ENCODE data around the gene TYW1B.
A peak's percentile ranks its signal among the peaks of the same experiment; 100 is the strongest.
"Not testable (repeated sequence)": the region's sequence is repeated elsewhere in the genome, so short reads cannot be mapped to it uniquely, and the experiment has no call there.

TYW1B gene

GRCh38 chr7:72829687-72830354 lies 1.8 kb upstream of the TYW1B start:
- DNase-seq (ENCODE audit: extremely low spot score), result peak; percentile 3
- POLR2A ChIA-PET, CTCF ChIA-PET: not testable (repeated sequence)
- TF ChIP-seq L3MBTL2 (conservative IDR thresholded peaks at IDR 0.05), result peak; percentile 16; the same call in 1 of the 2 replicates

DNA sequence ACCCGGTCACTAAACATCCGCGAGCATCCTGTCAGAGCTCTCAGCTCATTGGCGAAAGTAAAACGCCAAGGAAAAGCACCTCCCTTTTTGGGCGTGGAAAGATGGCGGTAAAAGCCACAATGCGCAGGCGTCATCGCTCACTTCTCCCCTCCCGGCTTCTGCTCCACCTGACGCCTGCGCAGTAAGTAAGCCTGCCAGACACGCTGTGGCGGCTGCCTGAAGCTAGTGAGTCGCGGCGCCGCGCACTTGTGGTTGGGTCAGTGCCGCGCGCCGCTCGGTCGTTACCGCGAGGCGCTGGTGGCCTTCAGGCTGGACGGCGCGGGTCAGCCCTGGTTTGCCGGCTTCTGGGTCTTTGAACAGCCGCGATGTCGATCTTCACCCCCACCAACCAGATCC lies 1.3 kb upstream of the TYW1B start:
- POLR2A ChIA-PET, CTCF ChIA-PET: not testable (repeated sequence)
- peak; percentile 69 for DNase-seq (ENCODE audit: extremely low spot score)
- TF ChIP-seq L3MBTL2 (conservative IDR thresholded peaks at IDR 0.05), result 0 out of 2 replicates have a peak, but pooled peaks have one; percentile 40

- POLR2A ChIA-PET; DNase-seq (ENCODE audit: extremely low spot score); CTCF ChIA-PET: not testable (repeated sequence)
Observed at GRCh38 chr7:72823765-72824732, 4.0 kb downstream of the TYW1B start.

- DNase-seq (ENCODE audit: extremely low spot score); POLR2A ChIA-PET; CTCF ChIA-PET: not testable (repeated sequence)
Observed at GRCh38 chr7:72822497-72822896, 5.5 kb downstream of the TYW1B start.

DNA sequence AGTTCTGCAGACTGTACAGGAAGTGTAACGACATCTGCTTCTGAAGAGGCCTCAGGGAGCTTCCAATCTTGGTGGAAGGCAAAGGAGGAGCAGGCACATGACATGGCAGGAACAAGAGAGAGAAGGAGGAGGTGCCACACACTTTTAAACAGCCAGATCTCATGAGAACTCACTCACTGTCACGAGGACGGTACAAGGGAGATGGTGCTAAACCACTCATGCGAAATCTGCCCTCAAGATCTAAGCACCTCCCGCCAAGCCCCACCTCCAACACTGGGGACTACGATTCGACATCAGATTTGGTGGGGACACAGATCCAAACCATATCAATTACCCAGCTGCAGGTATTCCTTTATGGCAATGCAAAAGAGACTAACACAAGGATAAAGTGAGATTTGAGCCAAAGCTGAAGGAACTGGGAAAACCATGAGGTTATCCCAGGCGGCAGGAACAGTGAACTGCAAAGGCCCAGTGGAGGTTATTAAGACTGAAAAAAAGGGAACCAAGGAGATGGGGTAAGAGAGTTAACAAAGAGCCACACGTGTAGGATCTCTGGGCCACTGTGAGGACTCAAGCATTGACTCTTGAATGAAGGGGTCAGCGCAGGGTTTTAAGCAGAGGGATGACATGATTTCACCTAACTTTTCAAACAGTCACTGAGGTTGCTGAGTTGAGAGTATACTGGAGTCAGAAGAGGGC lies 9.2 kb downstream of the TYW1B start:
- CTCF ChIA-PET; DNase-seq (ENCODE audit: extremely low spot score); POLR2A ChIA-PET: not testable (repeated sequence)

DNA sequence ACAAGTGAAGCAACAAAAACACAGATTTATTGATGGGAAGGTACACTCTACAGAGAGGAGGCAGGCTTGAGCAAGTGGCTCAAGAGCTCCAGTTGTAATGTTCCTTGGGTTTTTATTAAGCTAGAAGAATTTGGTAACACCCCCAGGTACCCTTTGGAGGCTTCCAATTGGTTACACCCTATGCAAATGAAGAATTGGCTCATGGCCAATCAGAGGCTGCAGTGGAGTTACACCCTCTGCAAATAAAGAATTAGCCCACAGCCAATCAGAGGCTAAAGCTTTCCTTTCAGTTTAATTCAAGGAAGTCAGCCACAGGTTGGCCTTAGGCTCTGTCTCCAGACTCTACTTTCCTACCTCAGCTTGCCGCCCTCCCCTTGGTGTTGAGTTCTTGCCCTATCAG lies 10.3 kb downstream of the TYW1B start:
- CTCF ChIA-PET; DNase-seq (ENCODE audit: extremely low spot score); POLR2A ChIA-PET: not testable (repeated sequence)

DNA sequence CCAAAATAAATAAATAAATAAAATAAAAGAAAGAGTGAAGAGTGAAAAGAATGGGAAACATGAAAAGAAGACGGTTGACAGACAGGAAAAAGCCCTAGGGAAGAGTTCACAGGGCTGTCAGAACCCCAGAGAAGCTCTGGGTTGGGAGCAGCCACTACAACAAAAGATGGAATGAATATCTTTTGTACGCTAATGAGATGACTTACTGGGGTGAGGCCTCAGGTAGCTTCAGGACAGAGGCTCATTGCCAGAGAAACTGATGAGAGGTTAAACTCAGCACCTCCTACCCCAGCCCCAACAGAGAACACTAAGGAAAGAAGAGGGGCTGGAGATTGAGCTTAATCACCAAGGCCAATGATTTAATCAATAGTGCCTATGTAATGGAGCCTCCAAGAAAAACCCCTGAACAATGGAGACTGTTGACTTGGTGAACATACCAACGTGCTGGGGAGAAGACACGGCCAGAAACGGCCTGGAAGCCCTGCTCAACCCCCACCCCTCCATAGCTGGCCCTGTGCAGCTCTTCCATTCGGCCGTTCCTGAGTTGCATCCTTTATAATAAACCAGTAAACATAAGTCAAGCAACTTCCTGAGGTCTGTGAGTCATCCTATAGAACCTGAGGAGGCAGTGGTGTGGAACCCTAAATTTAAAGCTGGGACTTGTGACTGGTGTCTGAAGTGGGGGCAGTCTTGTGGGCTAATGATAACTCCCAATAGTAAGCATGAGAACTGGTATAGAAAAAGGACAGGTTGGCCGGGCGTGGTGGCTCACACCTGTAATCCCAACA lies 11.4 kb downstream of the TYW1B start:
- CTCF ChIA-PET; DNase-seq (ENCODE audit: extremely low spot score); POLR2A ChIA-PET: not testable (repeated sequence)

DNA sequence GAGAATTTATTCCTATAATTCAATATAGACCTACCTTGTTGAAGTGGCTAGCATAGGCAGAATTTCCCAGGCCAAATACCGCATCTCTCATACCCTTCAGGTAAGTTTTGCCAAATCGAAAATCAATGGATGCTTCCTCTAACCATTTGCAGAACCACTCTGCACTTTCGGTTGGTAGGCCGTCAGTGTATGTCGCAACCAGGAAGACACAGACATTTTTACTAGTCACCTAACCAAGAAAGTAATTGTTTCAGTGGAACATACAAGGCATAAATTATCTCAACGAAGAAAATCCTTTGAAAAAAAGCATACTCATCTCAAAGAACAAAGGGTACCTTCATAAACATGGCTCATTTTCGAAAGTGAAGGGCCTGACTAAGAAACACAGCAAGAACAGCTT lies 17.6 kb downstream of the TYW1B start:
- DNase-seq (ENCODE audit: extremely low spot score); POLR2A ChIA-PET: not testable (repeated sequence)

DNA sequence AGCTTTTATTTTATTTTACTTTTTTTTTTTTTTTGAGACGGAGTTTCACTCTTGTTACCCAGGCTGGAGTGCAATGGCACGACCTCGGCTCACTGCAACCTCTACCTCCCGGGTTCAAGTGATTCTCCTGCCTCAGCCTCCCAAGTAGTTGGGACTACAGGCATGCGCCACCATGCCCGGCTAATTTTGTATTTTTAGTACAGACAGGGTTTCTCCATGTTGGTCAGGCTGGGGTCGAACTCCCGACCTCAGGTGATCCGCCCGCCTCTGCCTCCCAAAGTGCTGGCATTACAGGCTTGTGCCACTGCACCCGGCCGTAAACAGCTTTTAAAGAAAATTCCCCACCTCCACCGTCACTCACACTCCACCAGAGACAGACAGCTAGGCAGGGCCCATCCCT lies 19.5 kb downstream of the TYW1B start:
- CTCF ChIA-PET; DNase-seq (ENCODE audit: extremely low spot score); POLR2A ChIA-PET: not testable (repeated sequence)

More for the DNA sequence above, 17.6 kb downstream of the TYW1B start:
- CTCF ChIA-PET, result not testable (repeated sequence)

DNA sequence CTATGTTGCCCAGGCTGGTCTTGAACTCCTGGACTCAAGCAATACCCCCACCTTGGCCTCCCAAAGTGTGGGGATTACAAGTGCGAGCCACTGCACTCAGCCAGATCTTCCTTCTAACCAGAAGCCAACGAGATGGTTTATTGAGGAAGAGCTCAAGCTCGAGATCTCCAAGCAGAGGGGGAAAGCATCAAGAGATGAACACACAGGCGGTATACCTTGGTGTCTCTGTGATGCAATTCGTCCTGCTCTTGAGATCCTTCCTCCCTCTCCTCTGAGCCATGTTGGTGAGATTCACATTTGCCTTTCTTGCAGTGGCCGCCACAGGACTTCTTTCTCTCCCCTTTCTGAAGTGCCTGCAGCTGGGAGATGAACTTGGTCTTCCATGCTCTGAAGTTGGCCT lies 21.1 kb downstream of the TYW1B start:
- CTCF ChIA-PET; DNase-seq (ENCODE audit: extremely low spot score): not testable (repeated sequence)

DNA sequence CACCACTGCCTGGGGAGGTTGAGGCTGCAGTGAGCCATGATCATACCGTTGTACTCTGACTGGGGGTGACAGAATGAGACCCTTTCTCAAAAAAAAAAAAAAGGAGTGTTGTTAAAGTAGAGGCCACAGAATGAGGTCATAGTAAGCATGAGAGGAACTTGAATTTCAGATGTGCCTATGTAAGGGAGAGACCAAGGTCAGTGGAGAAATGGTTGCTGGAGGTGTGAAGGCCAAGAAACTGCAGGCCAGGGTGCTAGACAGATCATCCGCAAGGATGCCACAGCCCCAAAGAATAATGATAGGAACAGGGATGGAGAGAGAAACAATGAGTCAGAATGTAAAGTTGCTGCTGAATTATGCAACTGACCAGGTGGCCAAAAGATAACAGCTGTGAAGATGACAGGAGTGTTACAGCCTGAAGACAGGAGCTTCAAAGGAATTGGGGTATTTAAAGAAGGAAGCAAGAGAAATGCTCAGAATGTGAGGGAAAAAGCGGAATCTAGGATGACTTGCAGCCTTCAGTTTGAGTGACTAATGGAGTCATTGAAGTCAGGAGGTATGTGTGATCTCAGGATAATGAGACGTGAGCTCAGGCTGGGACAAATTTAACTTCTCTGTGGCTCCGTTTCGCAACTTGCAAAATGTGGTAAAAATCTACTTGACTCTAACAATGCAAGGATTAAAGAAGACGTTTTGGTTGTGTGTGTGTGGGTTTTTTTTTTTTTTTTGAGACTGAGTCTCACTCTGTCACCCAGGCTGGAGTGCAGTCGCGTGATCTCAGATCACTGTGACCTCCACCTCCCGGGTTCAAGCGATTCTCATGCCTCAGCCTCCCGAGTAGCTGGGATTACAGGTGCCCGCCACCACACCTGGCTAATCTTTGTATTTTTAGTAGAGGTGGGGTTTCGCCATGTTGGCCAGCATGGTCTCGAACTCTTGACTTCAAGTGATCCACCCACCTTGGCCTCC lies 22.2 kb downstream of the TYW1B start:
- no peak for DNase-seq (ENCODE audit: extremely low spot score)
- CTCF ChIA-PET, result no interaction called here
- POLR2A ChIA-PET, result no interaction called here
- TF ChIP-seq FOXM1 (IDR thresholded peaks at IDR 0.05; ENCODE audit: borderline replicate concordance), result no peak
- no peak for TF ChIP-seq TARDBP (IDR thresholded peaks at IDR 0.05)
- no peak for TF ChIP-seq FOXA1 (IDR thresholded peaks at IDR 0.05)
- TF ChIP-seq ARNT (IDR thresholded peaks at IDR 0.05), result no peak
- no peak for TF ChIP-seq NFRKB (IDR thresholded peaks at IDR 0.05)
- TF ChIP-seq HDGF (IDR thresholded peaks at IDR 0.05; ENCODE audit: borderline replicate concordance), result no peak
- TF ChIP-seq PKNOX1 (IDR thresholded peaks at IDR 0.05), result no peak
- TF ChIP-seq LEF1 (IDR thresholded peaks at IDR 0.05; ENCODE audit: borderline replicate concordance), result no peak
- TF ChIP-seq ELF4 (IDR thresholded peaks at IDR 0.05), result no peak
- no peak for TF ChIP-seq FOXK2 (IDR thresholded peaks at IDR 0.05)
- no peak for TF ChIP-seq CTBP1 (IDR thresholded peaks at IDR 0.05; ENCODE audit: borderline replicate concordance)
- no peak for TF ChIP-seq SP1 (IDR thresholded peaks at IDR 0.05)
- TF ChIP-seq L3MBTL2 (conservative IDR thresholded peaks at IDR 0.05), result no peak
- TF ChIP-seq BHLHE40 (IDR thresholded peaks at IDR 0.05; ENCODE audit: borderline replicate concordance), result no peak
- TF ChIP-seq ZNF384 (IDR thresholded peaks at IDR 0.05), result no peak
- TF ChIP-seq SUZ12 (IDR thresholded peaks at IDR 0.05), result no peak

More for the DNA sequence above, 21.1 kb downstream of the TYW1B start:
- POLR2A ChIA-PET, result not testable (repeated sequence)

DNA sequence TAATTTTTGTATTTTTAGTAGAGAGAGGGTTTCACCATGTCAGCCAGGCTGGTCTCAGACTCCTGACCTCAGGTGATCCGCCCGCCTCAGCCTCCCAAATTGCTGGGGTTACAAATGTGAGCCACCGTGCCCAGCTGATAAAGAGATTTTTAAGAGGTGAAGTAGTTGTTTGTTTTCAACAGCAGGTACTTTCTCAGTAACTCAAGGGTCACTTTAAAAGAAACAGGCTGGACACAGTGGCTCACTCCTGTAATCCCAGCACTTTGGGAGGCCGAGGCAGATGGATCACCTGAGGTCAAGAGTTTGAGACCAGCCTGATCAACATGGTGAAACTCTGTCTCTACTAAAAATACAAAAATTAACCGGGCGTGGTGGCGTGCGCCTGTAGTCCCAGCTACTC lies 24.2 kb downstream of the TYW1B start:
- DNase-seq (ENCODE audit: extremely low spot score); CTCF ChIA-PET; POLR2A ChIA-PET: not testable (repeated sequence)

Measured in HEK293T (cell line).